ENCODE data around the gene GON4L.
A peak's percentile ranks its signal among the peaks of the same experiment; 100 is the strongest.
"Not testable (repeated sequence)": the region's sequence is repeated elsewhere in the genome, so short reads cannot be mapped to it uniquely, and the experiment has no call there.

Gene GON4L, protein sequence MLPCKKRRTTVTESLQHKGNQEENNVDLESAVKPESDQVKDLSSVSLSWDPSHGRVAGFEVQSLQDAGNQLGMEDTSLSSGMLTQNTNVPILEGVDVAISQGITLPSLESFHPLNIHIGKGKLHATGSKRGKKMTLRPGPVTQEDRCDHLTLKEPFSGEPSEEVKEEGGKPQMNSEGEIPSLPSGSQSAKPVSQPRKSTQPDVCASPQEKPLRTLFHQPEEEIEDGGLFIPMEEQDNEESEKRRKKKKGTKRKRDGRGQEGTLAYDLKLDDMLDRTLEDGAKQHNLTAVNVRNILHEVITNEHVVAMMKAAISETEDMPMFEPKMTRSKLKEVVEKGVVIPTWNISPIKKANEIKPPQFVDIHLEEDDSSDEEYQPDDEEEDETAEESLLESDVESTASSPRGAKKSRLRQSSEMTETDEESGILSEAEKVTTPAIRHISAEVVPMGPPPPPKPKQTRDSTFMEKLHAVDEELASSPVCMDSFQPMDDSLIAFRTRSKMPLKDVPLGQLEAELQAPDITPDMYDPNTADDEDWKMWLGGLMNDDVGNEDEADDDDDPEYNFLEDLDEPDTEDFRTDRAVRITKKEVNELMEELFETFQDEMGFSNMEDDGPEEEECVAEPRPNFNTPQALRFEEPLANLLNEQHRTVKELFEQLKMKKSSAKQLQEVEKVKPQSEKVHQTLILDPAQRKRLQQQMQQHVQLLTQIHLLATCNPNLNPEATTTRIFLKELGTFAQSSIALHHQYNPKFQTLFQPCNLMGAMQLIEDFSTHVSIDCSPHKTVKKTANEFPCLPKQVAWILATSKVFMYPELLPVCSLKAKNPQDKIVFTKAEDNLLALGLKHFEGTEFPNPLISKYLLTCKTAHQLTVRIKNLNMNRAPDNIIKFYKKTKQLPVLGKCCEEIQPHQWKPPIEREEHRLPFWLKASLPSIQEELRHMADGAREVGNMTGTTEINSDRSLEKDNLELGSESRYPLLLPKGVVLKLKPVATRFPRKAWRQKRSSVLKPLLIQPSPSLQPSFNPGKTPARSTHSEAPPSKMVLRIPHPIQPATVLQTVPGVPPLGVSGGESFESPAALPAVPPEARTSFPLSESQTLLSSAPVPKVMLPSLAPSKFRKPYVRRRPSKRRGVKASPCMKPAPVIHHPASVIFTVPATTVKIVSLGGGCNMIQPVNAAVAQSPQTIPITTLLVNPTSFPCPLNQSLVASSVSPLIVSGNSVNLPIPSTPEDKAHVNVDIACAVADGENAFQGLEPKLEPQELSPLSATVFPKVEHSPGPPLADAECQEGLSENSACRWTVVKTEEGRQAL (N-terminal part only)

DNA sequence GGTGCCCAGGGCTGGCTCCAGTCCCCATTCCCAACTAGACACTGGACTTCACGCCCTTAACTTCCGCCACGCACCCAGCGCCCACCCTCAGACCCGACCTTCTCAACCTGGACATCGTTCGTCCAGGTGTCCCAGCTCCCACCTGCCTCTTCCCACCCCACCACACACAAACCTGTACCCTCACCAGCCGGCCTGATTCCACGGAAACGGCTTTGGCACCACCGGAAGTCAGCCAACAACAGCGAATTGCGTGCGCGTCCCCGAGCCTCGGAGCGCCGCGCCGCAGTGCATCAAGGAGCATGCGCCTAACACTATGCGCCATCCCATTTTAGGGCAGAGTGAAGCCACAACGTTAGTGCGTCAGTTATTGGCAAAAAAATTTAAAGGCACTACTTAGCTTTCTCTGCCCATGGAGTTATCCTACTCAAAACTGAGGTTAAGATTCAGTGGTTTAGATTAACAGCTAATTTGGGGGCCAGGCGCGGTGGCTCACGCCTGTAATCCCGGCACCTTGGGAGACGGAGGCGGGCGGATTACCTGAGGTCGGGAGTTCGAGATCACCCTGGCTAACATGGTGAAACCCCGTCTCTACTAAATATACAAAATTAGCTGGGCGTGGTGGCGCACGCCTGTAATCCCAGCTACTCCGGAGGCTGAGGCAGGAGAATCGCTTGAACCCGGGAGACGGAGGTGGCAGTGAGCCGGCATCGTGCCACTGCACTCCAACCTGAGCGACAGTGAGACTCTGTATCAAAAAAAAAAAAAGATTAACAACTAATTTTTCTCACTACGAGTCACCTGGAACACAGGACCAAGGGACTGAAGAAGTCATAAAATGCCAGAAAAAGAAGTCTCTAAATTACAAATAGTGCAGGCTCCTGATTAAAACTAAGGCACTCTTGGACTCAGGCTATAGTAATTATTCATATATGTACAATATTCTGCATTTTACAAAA, at the start of gene GON4L:
Gene GON4L, minus strand, starts transcription at position 240 of the 956 bp plus-strand sequence. CDS start 3,434 bp downstream, outside the sequence.
- TF ChIP-seq GATA1 (IDR thresholded peaks at IDR 0.05; ENCODE audit: low read depth, low read length) (no peak), POLR2A (IDR thresholded peaks at IDR 0.05; ENCODE audit: low read length) (peak; percentile 86)
- peak; percentile 94 to 96 for DNase-seq

DNA sequence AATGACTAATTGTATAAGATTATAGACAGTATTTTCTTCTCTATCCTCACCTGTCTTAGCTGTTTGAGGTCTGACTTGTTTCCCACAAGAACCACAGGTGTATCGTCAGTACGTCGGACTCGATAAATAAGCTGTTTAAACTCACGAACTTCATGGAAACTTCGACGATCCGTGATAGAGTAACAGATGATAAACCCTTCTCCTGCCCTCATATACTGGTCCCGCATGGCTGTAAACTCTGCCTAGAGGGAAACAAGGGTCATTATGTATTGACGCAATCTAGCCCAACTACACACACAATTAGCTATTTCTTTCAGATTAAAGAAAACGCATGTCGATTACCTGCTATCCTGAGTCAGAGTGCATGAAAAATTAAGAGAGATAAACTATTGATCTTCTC, 47.2 kb upstream of the GON4L start:
- TF ChIP-seq GATA1 (IDR thresholded peaks at IDR 0.05; ENCODE audit: low read depth, low read length) (no peak), POLR2A (IDR thresholded peaks at IDR 0.05; ENCODE audit: low read length) (no peak)
- DNase-seq: no peak

DNA sequence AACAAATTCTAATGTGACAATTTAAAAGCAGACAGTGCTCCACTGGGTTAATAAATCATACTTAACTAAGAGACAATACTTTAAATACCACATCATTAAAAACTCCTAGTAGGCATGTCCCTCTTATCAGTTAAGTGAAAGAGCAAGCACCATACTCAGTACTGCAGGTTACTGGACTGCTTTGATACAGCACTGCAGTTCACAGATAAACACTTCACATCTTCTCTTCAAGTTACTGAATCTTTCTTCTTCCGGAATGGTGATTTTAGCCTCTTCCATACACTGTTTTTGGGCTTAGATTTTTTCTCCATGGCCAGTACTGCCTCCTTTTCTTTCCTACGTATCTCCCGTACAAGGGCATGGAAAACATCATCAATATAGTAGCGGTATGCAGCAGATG, 43.1 kb upstream of the GON4L start:
- TF ChIP-seq POLR2A (IDR thresholded peaks at IDR 0.05; ENCODE audit: low read length) (no peak), GATA1 (IDR thresholded peaks at IDR 0.05; ENCODE audit: low read depth, low read length) (no peak)
- DNase-seq: peak; percentile 72 to 88

DNA sequence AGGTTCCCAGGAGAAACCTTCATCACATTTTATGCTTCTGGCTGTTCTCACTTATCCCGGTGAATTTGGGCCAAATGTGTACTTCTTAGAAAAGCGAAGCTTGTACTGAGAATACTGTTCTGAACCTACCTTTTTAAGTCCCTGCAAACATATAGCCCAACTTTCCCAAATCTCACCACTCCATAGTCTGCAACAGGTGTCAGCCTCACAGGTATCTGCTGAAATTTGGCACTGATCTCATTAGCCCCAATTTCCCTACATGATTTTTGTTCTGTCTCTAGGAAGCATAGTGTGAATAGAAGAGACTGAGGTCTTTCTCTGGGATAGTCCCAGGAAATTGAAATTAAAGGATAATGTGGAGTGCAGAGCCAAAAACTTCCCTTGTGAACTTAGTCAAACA, 42.7 kb upstream of the GON4L start:
- no peak for DNase-seq
- TF ChIP-seq POLR2A (IDR thresholded peaks at IDR 0.05; ENCODE audit: low read length) (no peak), GATA1 (IDR thresholded peaks at IDR 0.05; ENCODE audit: low read depth, low read length) (no peak)

DNA sequence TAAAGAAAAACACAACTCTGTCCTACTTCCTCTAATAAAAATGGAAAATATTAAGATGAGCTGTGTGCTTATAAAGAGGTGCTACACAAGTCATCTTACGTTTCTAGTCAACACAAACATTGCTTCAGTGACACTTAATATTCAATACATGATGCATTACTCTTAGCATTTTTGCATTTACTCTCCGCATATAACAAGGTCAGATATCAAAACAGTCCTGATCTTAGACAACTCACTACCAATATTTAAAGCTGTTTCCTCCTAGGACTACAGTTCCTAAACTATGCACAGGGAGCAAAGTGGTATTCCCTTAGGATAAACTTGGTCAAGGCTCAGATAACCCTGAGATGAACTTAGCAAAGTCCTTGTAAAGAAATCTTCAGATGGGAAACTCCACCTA, 41.9 kb upstream of the GON4L start:
- TF ChIP-seq GATA1 (IDR thresholded peaks at IDR 0.05; ENCODE audit: low read depth, low read length) (no peak), POLR2A (IDR thresholded peaks at IDR 0.05; ENCODE audit: low read length) (no peak)

DNA sequence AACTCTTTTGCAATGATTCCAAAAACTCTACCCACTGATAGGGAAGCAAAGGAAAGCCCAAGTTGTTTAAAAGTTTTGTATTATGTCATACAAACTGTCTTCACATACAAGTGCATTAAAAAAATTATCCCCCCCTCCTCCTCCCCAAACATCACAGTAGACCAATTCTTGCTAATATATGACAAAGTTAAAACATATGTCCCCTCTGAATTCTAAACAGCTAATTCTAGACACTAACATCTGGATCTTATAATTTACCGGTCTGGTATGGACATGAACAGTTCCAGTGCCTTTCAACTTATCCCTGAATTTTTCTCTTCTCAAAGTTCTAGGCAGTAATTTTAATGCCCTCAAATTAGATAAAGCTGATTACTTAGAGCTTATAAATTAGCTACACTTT, 40.7 kb upstream of the GON4L start:
- DNase-seq: no peak
- TF ChIP-seq POLR2A (IDR thresholded peaks at IDR 0.05; ENCODE audit: low read length) (no peak), GATA1 (IDR thresholded peaks at IDR 0.05; ENCODE audit: low read depth, low read length) (no peak)

More for the DNA sequence above, 41.9 kb upstream of the GON4L start:
- DNase-seq: no peak

DNA sequence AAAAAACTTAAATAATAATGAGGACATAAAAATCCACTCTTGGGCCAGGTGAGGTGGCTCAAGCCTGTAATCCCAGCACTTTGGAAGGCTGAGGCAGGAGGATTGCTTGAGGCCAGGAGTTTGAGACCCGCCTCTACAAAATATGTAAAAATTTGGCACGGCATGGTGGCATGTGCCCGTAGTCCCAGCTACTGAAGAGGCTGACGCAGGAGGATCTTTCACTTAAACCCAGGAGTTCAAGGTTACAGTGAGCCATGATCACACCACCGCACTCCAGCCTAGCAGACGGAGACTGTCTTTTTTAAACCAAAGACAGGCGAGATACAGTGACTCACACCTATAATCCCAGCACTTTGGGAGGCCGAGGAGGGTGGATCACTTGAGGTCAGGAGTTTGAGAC, 39.5 kb upstream of the GON4L start:
- DNase-seq: not testable (repeated sequence)

DNA sequence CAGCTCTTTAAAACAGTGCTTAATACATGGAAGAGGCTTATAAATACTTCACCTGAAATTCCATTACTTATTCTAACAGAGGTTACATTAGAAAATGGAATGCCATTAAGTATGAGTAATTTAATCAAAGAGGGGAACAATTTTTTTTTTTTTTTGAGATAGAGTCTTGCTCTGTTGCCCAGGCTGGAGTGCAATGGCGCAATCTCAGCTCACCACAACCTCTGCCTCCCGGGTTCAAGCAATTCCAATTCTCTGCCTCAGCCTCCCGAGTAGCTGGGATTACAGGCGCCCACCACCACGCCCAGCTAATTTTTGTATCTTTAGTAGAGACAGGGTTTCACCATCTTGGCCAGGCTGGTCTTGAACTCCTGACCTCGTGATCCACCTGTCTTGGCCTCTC, 38.6 kb upstream of the GON4L start:
- DNase-seq: not testable (repeated sequence)

DNA sequence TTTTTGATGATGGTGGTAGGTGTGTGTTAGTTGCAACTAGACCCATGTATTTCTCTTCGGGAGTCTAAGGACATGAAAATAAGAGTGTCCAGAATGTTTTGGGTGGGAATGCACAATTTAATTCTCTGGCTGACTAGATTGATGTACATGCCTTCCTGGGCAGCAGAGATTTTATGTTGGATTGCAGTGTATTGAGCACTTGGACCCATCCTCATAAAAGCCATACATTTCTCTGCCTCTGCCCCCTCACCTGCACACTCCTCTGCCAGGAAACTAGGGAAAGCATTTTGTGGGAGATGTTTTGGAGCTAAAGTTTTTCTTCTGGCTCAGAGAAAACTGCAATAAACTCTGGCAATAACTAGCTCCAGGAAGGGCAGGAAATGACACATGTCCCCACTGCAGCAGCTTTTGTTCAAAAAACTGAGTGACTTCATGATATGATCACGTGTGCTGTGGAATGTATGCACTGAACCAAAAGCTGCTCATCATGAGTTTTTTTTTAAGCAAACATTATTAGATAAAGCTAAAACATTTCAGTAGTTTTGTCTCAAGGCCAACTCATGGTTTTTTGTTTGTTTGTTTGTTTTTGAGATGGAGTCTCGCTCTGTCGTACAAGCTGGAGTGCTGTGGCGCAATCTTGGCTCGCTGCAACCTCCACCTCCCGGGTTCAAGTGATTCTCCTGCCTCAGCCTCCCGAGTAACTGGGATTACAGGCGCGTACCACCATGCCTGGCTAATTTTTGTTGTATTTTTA, 36.6 kb upstream of the GON4L start:
- no peak for TF ChIP-seq GATA1 (IDR thresholded peaks at IDR 0.05; ENCODE audit: low read depth, low read length)
- TF ChIP-seq POLR2A (IDR thresholded peaks at IDR 0.05; ENCODE audit: low read length): no peak

DNA sequence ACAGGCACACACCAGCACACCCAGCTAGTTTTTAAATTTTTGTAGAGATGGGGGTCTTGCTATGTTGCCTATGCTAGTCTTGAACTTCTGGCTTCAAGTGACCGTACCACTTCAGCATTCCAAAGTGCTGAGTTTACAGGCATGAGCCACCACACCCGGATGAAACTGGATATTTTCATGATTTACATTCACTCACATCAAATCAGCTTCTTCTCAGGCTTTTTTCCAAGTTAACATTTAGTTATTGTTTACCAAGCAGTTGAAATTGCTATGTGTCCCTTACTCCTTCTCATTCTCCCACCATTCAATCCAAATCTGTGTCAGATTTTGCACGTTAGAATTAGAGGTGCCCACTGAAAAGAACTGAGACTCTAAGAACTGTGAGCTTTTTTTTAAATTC, 35.8 kb upstream of the GON4L start:
- TF ChIP-seq POLR2A (IDR thresholded peaks at IDR 0.05; ENCODE audit: low read length) (no peak), GATA1 (IDR thresholded peaks at IDR 0.05; ENCODE audit: low read depth, low read length) (no peak)
- DNase-seq: no peak

More for the DNA sequence above, 36.6 kb upstream of the GON4L start:
- DNase-seq: no peak

DNA sequence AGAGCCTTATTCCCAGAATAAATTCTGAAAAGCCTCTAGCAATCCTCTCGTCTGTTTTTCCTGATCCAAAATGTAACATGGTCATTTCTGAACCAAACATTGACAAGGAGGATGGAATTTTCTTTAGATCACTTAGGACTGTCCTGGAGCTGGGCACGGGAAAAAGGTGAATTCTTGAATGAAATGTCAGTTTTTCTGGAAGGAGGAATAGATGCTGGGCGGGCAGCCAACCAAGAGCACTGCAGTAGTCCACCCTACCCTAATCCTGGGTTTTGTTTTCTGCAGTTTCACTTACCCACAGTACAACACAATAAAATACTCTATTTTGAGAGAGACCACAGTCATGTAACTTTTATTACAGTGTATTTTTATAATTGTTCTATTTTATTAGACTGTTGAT, 33.2 kb upstream of the GON4L start:
- no peak for DNase-seq
- TF ChIP-seq POLR2A (IDR thresholded peaks at IDR 0.05; ENCODE audit: low read length): no peak

DNA sequence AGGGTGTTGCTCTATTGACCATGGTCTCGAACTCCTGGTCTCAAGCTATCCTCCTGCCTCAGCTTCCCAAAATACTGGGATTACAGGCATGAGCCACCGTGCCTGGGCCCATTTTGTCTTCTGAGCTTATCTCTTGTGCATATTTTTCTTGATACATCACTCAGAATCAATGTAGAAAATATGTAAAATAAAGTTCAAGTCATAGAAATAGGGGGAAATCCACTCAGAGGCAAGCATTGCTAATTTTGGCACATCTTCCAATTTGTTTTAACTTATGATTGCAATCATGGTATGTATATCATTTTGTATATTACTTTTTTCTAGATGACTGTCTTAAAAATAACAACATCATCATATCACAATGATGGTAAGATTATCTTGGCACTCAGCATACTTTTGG, 32.6 kb upstream of the GON4L start:
- TF ChIP-seq GATA1 (IDR thresholded peaks at IDR 0.05; ENCODE audit: low read depth, low read length): no peak
- no peak for TF ChIP-seq POLR2A (IDR thresholded peaks at IDR 0.05; ENCODE audit: low read length)
- no peak for DNase-seq

Data from erythroblast (primary cell).